NT2/D1 (cell line): Measurements from ENCODE around the gene NTRK3.
"Not testable (repeated sequence)": the region's sequence is repeated elsewhere in the genome, so short reads cannot be mapped to it uniquely, and the experiment has no call there.

Experiments used
- SUZ12 ChIP-seq: IDR thresholded peaks from 2 replicates; pipeline ENCODE4 v1.6.1; 2011; ENCODE audit not compliant: insufficient read length, insufficient read depth; ENCODE audit errors: extremely low read depth
- YY1 ChIP-seq: IDR thresholded peaks from 2 replicates; pipeline ENCODE4 v1.6.1; 2011; ENCODE audit not compliant: insufficient read length, insufficient read depth
- ZNF274 ChIP-seq: IDR thresholded peaks from 2 replicates; pipeline ENCODE4 v1.6.1; 2011; ENCODE audit warnings: mild to moderate bottlenecking, low read depth, low read length

DNA sequence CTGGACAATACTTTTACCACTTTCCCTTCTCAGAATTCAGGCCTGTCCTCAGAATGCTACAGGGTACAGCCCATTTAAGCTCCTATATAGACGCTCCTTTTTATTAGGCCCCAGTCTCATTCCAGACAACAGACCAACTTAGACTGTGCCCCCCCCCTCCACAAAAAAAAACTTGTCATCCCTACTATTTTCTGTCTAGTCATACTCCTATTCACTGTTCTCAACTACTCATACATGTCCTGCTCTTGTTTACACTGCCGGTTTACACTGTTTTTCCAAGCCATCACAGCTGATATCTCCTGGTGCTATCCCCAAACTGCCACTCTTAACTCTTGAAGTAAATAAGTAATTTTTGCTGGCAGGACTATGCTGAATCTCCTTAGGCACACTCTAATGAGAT, 420.7 kb downstream of the NTRK3 start:
- not testable (repeated sequence) for TF ChIP-seq ZNF274, YY1, SUZ12
